K562 (cell line): Measurements from ENCODE around the gene TXNDC8. TPM values are rescaled to one million over a fixed set of nuclear protein-coding genes. Genes with fewer than 3 reads are reported as not detected.

Experiments
- ATF3 ChIP-seq, 2 experiments: fragments of 450-650 bp in 1 of 2; sonication (generic) in 1 of 2; formaldehyde crosslinking in 1 of 2; IDR thresholded peaks in 1 of 2; conservative IDR thresholded peaks in 1 of 2; 2 replicates each; pipeline versions ENCODE4 v1.6.1 to v1.8.1; 2016 to 2023; ENCODE audit warnings: mild to moderate bottlenecking in 2 of 2, moderate library complexity in 2 of 2, inconsistent platforms in 1 of 2, missing genetic modification reagents in 1 of 2
- CHD7 ChIP-seq: fragments of 200-600 bp; sonication (generic); IDR thresholded peaks from one replicate; pipeline ENCODE4 v1.6.1; 2012; ENCODE audit warnings: mild to moderate bottlenecking, low read depth, low read length, inconsistent platforms
- FOXJ2 ChIP-seq: fragments of 200-800 bp; sonication (Bioruptor generic); IDR thresholded peaks from 2 replicates; pipeline ENCODE4 v1.6.1; 2016; ENCODE audit warnings: missing genetic modification characterization, missing compliant biosample characterization
- KDM5B ChIP-seq: fragments of 200-600 bp; sonication (generic); IDR thresholded peaks from 2 replicates; pipeline ENCODE4 v1.6.1; 2012; ENCODE audit warnings: low read depth, mild to moderate bottlenecking, moderate library complexity, low read length, control low read depth, inconsistent platforms; ENCODE audit not compliant: insufficient replicate concordance
- SPI1 ChIP-seq: IDR thresholded peaks from 2 replicates; pipeline ENCODE4 v1.6.1; 2011; ENCODE audit warnings: low read depth, low read length, control low read depth, borderline replicate concordance
- SRSF7 ChIP-seq: fragments of 200-400 bp; formaldehyde crosslinking; optimal IDR thresholded peaks from 2 replicates; pipeline ENCODE3; 2017; ENCODE audit warnings: mild to moderate bottlenecking, low read depth, low read length
- STAG1 ChIP-seq: sonication (generic); formaldehyde crosslinking; IDR thresholded peaks from 2 replicates; pipeline ENCODE4 v1.5.0; 2020; ENCODE audit warnings: missing genetic modification reagents, borderline replicate concordance
- TAL1 ChIP-seq: fragments of 450-650 bp; IDR thresholded peaks from 2 replicates; pipeline ENCODE4 v1.6.1; 2016; ENCODE audit warnings: mild to moderate bottlenecking
- ZFP91 ChIP-seq: sonication (generic); formaldehyde crosslinking; IDR thresholded peaks from 2 replicates; pipeline ENCODE4 v1.8.0; 2022; ENCODE audit warnings: mild to moderate bottlenecking, missing genetic modification reagents
- ZHX1 ChIP-seq: fragments of 150-350 bp; conservative IDR thresholded peaks from 2 replicates; pipeline ENCODE4 v1.6.1; 2014; ENCODE audit warnings: low read length
- ZNF436 ChIP-seq: fragments of 250-450, 450-650 bp; sonication (Bioruptor Pico); formaldehyde crosslinking; IDR thresholded peaks from 2 replicates; pipeline ENCODE4 v1.7.0; 2020; ENCODE audit warnings: mild to moderate bottlenecking
- polyA plus RNA-seq, 8 experiments: library from polyadenylated mRNA; depleted of rRNA in 4 of 8; stranded (reverse) in 5 of 8; unstranded in 3 of 8; fragments of >200 nt; fragmentation: Nextera tagmentation in 2 of 8; fragmentation: Illumina TruSeq in 1 of 8; extraction: Ambion mirVana in 2 of 8; extraction: Trizol in 1 of 8; gene quantifications; 2 replicates each; pipeline versions ENCODE4 v1.2.1 to v1.2.3, GENCODE V29; 2011 to 2014; ENCODE audit warnings: inconsistent platforms in 1 of 8, missing spikeins in 1 of 8
- total RNA-seq, 7 experiments: library from RNA; depleted of rRNA in 6 of 7; stranded (reverse); fragments of >200 nt in 6 of 7; fragmentation: Illumina TruSeq in 2 of 7; extraction: Trizol in 2 of 7; gene quantifications; 2 replicates each; pipeline versions ENCODE4 v1.2.1 to v1.2.3, GENCODE V29; 2011 to 2021; ENCODE audit warnings: low replicate concordance in 1 of 7

The TXNDC8 gene
- total and polyA plus RNA-seq, 9 of the 15 experiments (the other 6 are each of a cell fraction or from before 2014, with no cell fraction given) = not detected

- no peak for TF ChIP-seq STAG1 (CRISPR knock-in tag)
- no peak for TF ChIP-seq SRSF7
- no peak for TF ChIP-seq SPI1
- no peak for TF ChIP-seq ZFP91 (CRISPR knock-in tag)
- peak; percentile 86 for TF ChIP-seq ATF3 (IDR thresholded peaks at IDR 0.05)
- no peak for TF ChIP-seq ATF3 (CRISPR knock-in tag; conservative IDR thresholded peaks at IDR 0.05)
- no peak for TF ChIP-seq TAL1
- no peak for TF ChIP-seq ZNF436 (CRISPR knock-in tag)
- no peak for TF ChIP-seq FOXJ2
- no peak for TF ChIP-seq ZHX1
- TF ChIP-seq CHD7 = no peak
- no peak for TF ChIP-seq KDM5B
Observed at GRCh38 chr9:110351009-110351467, 13.4 kb upstream of the TXNDC8 start (continued).
